ENCODE data around the gene PLEKHG4B. TPM values are rescaled to one million over a fixed set of nuclear protein-coding genes. Genes with fewer than 3 reads are reported as not detected.

PLEKHG4B gene
- total and polyA plus RNA-seq, 2 experiments from 2014 or later: 9.9 to 20.1 TPM

DNA sequence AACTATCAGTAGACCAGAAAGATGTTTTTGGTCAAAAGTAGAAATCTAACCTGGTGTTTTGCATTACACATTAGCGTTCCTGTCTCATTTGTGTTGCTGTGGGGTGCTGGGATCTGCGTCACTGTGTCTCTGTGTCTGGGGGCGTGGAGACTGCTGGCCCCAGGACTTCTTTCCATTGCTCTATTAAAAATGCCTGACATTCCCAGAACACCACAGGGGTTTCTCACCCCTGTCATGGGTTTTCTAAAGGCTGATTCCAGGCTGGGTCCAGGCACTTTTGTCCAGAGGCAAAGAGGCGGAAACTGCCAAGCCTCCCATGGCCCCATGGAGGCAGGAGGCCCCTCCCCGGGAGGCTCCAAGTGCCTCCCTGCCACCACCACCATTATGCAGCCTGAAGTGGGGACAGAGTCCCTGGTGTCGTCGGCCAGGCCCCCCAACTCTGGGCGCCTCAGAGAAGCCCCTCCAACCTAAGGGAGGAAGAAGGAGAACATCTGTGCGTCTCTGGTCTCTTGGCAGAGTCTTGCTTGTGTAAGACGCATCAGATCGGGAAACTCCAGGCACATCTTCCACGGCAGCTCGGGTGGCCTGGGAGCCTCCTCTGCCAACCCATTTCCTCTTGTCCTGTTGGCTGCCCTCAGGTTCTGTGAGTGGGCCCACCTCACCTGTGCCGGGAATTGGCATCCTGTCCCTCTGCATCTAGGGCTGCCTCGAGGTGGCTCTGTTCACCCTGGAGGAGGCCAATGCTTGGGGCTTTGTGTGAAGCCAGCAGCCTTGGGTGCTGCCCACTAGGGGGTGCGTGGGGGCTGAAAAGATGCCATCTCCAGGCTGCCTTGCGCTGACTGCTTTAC is 13.8 kb upstream of the PLEKHG4B start:
- peaks cover 13% of the 10 kb centered on the region for H3K4me1 ChIP-seq (ENCODE audit: low read depth)
- TF ChIP-seq CTCF (IDR thresholded peaks at IDR 0.05; ENCODE audit: low read depth, low read length): peak; percentile 35
- H3K27ac ChIP-seq: no peak overlapping the region
- H3K9me3 ChIP-seq (ENCODE audit: low read depth): no peaks in the 10 kb centered on the region
- no peaks in the 10 kb centered on the region for H3K27me3 ChIP-seq
- DNase-seq (ENCODE audit: low read depth in 1 of 2, low spot score in 1 of 2): peak; percentile 20 to 66
- no peak overlapping the region for H3K4me3 ChIP-seq
- H3K36me3 ChIP-seq: no peaks in the 10 kb centered on the region

GRCh38 chr5:78805-79149 is 13.2 kb upstream of the PLEKHG4B start:
- H3K27me3 ChIP-seq: no peaks in the 10 kb centered on the region
- DNase-seq (ENCODE audit: low read depth in 1 of 2, low spot score in 1 of 2): no peak
- no peaks in the 10 kb centered on the region for H3K36me3 ChIP-seq
- no peak for TF ChIP-seq CTCF (IDR thresholded peaks at IDR 0.05; ENCODE audit: low read depth, low read length)
- H3K4me3 ChIP-seq: no peak overlapping the region
- peaks cover 13% of the 10 kb centered on the region for H3K4me1 ChIP-seq (ENCODE audit: low read depth)
- no peaks in the 10 kb centered on the region for H3K9me3 ChIP-seq (ENCODE audit: low read depth)
- H3K27ac ChIP-seq: no peak overlapping the region

GRCh38 chr5:79263-79662 is 12.7 kb upstream of the PLEKHG4B start:
- Histone ChIP-seq H3K36me3 (no peaks in the 10 kb centered on the region), H3K4me1 (ENCODE audit: low read depth) (peaks cover 13% of the 10 kb centered on the region), H3K27me3 (no peaks in the 10 kb centered on the region), H3K4me3 (no peak overlapping the region), H3K27ac (no peak overlapping the region), H3K9me3 (ENCODE audit: low read depth) (no peaks in the 10 kb centered on the region)
- DNase-seq (ENCODE audit: low read depth in 1 of 2, low spot score in 1 of 2): no peak
- no peak for TF ChIP-seq CTCF (IDR thresholded peaks at IDR 0.05; ENCODE audit: low read depth, low read length)

GRCh38 chr5:79821-80220 is 12.1 kb upstream of the PLEKHG4B start:
- no peak for TF ChIP-seq CTCF (IDR thresholded peaks at IDR 0.05; ENCODE audit: low read depth, low read length)
- no peak overlapping the region for H3K4me3 ChIP-seq
- H3K27me3 ChIP-seq: no peaks in the 10 kb centered on the region
- peaks cover 13% of the 10 kb centered on the region for H3K4me1 ChIP-seq (ENCODE audit: low read depth)
- H3K36me3 ChIP-seq: no peaks in the 10 kb centered on the region
- H3K9me3 ChIP-seq (ENCODE audit: low read depth): no peaks in the 10 kb centered on the region
- no peak overlapping the region for H3K27ac ChIP-seq
- no peak for DNase-seq (ENCODE audit: low read depth in 1 of 2, low spot score in 1 of 2)

GRCh38 chr5:81391-82021 is 10.5 kb upstream of the PLEKHG4B start:
- no peaks in the 10 kb centered on the region for H3K9me3 ChIP-seq (ENCODE audit: low read depth)
- H3K27me3 ChIP-seq: no peaks in the 10 kb centered on the region
- H3K36me3 ChIP-seq: no peaks in the 10 kb centered on the region
- TF ChIP-seq CTCF (IDR thresholded peaks at IDR 0.05; ENCODE audit: low read depth, low read length): no peak
- H3K4me1 ChIP-seq (ENCODE audit: low read depth): peaks cover 13% of the 10 kb centered on the region
- H3K27ac ChIP-seq: peak overlapping the region; percentile 72
- no peak overlapping the region for H3K4me3 ChIP-seq
- no peak for DNase-seq (ENCODE audit: low read depth in 1 of 2, low spot score in 1 of 2)
